Measurements from ENCODE around the gene OR7D4.
"Not testable (repeated sequence)": the region's sequence is repeated elsewhere in the genome, so short reads cannot be mapped to it uniquely, and the experiment has no call there.

Gene OR7D4

DNA sequence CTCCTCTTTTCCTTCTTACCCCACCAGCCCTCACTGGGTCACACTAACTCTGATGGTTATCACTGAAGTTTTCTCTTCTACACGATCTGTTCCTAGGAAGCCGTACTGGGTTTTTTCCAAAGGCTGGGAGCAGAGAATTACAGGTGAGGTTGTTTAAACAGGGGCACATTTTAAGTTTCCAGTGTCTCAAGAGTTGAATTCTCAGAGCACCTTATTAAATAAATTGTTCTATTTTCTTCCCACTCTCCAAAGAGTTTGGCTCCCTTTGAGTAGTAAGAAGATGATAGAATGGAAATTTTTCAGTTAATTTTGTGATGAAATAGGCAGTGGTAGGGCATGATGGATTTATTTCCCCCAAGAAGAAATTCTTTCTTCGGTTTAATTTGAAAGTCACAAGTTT lies at the start of gene OR7D4:
Gene OR7D4 (minus strand): TSS at position 101 of the 400 bp plus-strand sequence. CDS start 4,752 bp downstream, outside the sequence.
- no peak for DNase-seq (ENCODE audit: low read depth in 2 of 2)

DNA sequence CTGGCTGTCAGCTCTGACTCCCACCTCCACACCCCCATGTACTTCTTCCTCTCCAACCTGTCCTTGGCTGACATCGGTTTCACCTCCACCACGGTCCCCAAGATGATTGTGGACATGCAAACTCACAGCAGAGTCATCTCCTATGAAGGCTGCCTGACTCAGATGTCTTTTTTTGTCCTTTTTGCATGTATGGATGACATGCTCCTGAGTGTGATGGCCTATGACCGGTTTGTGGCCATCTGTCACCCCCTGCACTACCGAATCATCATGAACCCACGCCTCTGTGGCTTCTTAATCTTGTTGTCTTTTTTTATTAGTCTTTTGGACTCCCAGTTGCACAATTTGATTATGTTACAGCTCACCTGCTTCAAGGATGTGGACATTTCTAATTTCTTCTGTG lies 31.8 kb upstream of the OR7D4 start:
- no peak for DNase-seq (ENCODE audit: low read depth in 2 of 2)

DNA sequence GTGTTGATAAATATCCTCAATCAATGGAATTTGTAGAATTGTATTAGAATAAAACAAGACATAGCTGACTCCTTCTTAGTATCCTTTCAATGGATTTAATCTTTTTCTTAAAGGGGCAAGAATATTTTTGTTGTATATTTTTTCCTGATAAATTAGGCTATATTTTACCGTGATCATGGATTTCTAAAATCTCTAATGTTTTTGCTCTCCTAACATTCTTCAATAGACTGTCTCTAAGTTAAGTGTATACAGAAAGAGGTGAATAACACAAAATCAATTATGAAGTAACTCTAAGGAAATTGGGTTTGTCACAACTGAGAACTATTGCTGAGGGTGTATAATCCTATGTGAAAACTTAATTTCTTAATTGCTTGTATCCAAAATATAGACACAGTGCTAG lies 31.2 kb upstream of the OR7D4 start, which contains the start of gene OR7E24:
Gene OR7E24 (plus strand): TSS at position 301 of the 400 bp plus-strand sequence. CDS start 114 bp downstream, outside the sequence.
- no peak for DNase-seq (ENCODE audit: low read depth in 2 of 2)

DNA sequence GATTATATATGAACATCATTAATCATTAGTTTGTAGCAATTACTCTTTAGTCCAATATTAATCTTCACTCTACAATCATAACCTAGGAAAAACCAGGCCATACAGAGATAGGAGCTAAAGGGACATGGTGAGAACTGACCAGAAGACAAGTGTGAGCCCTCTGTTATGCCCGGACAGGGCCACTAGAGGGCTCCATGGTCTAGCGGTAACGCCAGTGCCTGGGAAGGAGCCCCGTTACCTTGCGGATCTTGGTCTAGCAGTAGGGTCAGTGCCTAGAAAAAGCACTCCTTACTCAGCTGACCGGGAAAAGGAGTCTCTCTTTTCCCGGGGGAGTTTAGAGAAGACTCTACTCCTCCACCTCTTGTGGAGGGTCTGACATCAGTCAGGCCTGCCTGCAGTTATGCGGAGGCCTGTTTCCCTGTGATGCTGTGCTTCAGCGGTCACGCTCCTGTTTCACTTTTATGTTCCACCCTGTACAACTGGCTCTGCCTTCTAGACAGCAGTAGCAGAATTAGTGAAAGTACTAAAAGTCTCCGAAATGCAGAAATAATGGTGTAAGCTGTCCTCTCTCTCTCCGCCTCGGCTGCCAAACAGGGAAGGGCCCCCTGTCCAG lies 13.8 kb downstream of the OR7D4 start:
- DNase-seq (ENCODE audit: low read depth in 2 of 2), result peak; percentile 8 to 10

DNA sequence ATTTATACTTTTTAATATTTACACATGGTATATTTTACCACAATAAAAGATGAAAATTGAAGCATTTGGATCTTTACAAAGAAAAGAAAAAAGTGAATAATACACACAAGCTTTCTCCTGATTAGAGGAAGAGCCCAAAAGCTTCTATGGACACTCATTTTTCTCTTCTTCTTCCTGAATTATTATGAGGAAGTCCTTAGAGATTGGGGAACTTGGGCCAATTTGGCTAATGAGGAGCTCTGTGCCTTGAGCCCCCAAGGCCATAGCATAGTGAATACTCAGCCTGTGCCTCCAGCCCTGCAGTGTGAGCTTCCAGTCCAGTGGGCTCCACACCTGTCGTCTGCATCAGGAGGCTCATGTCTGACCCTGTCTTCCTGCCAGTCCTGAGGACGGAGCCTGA lies 21.3 kb downstream of the OR7D4 start:
- DNase-seq (ENCODE audit: low read depth in 2 of 2), result not testable (repeated sequence)

DNA sequence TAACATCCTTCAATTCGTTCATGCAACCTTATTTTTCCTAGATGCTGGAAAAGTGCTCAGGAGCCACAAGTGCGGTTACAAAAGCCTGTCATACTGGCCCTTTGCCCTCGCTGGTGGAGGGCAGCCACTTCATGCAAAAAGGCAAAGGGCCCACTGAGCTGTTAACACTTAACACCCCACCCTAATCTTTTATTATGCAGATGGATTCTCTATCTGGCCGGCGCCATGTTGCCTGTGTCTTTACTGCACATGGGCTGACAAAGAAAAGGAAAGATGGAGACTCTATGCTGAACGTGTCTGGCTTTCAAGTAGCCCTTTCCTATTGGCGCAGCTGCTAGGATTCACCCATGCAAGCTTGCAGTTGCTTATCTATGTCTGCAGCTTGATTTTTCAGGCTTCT lies 29.9 kb downstream of the OR7D4 start:
- no peak for DNase-seq (ENCODE audit: low read depth in 2 of 2)

DNA sequence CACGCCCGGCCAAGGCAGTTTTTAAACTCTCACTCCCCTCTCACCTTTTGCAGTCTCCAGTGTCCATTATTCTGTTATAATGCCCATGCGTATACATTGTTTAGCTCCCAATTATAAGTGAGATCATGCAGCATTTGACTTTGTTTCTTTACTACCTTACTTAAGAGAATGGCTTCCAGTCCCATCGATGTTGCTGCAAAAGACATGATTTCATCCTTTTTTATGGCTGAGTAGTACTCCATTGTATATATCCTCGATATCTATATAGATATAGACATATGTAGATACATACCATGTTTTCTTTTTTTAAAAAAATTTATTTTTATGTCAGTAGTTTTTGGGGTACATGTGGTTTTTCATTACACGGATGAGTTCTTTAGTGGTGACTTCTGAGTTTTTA lies 32.2 kb downstream of the OR7D4 start:
- DNase-seq (ENCODE audit: low read depth in 2 of 2), result no peak

DNA sequence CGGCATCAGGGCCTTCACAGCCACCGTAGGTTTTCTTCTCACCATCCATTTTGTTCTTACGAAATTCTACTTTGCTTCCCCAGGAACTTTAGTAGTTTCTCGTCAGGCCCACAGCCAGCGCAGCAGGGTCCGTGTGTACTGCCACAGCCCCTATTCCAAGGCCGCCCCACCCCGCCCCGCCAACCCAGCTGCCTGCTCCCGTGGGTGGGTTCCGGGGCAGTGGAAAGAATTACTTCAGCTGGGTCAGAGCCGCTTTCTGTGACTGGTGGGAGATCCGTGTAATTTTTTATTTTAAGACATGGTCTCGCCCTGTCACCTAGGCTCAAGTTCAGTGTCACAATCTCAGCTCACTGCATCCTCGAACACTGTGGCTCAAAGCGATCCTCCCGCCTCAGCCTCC lies 36.4 kb downstream of the OR7D4 start:
- no peak for DNase-seq (ENCODE audit: low read depth in 2 of 2)

DNA sequence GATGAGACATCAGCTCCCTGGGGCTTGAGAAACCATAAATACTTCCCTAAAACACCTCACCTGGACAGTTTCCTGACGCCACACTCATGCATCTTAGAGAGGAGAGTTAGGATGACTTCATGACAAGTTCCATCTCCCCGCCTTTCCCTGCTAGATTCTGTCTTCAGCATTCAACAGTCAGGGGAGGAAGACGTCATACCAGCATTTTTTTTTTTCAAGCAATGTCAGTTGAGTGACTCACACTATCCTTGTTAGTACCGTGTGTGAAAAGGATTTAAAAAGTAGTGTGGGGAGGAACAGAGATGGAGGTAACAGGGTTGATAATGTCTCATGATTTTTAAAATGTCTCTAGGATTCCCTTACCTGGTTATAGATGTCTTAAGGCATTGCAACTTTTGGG lies 40.5 kb downstream of the OR7D4 start, which contains the start of gene OR7D2:
Gene OR7D2 (plus strand): TSS at position 79 of the 400 bp plus-strand sequence. CDS start 6,803 bp downstream, outside the sequence.
- DNase-seq (ENCODE audit: low read depth in 2 of 2), result no peak

DNA sequence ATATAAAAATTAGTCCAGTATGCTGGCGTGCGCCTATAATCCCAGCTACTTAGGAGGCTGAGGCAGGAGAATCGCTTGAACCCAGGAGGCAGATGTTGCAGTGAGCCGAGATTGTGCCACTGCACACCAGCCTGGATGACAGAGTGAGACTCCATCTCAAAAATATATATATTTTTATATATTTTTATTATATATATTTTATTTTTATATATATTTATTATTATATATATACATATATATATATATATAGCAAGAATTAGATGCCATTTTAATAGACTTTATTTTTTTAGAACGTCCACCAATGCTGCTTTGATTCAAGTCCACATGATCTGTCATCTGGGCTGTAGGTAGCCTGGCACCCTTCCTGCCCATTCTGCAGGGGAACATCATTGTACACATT lies 44.1 kb downstream of the OR7D4 start:
- DNase-seq (ENCODE audit: low read depth in 2 of 2), result no peak

DNA sequence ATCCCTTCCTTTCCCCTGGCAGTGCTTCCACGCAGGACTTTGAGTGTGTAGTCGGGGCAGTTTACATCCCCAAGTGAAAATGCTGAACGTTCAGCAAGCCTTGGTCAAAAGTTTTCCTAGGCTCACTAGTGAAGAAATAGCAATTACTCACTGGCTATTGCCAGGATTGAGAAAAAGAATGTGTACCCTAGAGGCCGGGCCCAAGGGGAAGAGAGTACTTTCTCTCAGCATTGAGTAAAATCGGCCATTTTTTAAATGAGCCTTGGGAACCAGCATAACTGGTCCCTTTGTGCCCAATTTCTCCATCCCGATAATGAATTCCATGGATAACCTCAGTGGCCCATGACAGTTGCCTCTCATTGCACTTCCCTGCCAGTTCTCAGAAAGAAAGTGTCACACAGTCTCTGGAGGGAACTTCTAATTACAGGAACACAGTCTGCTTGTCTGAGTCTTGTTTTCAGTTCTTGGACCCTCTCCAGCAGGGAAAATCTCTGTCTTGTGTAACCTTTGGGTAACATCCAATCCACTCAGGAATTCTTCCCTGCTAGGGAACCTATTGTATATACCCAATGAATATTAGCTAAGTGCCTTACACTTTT lies 47.9 kb downstream of the OR7D4 start:
- no peak for DNase-seq (ENCODE audit: low read depth in 2 of 2)

DNA sequence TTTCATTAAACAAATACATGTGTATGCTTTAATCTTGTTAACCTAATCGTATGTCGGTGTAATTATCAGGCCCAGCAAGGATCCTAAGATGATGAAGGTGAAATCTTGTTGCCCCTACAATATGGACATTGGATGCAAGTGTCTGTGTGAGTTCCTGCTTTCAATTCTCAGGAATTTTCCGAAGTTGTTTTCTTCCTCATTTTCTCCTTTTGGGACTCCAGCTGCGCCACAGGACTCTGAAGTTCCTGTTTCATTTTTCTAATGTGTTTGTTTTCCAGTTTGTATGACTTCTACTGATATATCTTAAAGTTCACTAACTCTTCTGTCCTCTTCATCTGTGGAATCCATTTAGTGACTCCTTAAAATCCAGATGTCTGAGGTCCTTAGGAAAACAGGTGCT lies 52.5 kb downstream of the OR7D4 start:
- no peak for DNase-seq (ENCODE audit: low read depth in 2 of 2)

DNA sequence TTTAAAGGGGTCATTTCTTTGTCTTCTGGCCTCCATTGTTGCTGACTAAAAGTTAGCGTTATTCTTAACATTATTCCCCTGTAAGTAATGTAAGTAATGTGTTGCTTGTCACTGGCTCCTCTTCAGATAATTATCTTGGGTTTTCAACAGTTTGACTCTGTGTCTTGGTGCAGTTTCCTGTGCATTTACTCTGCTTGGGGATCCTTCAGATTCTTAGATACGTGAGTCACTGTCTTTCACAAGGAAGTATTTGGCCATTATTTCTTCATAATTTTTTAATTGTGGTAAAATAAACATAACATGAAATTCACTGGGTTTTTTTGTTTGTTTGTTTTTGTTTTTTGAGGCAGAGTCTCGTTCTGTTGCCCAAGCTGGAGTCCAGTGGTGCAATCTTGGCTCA lies 54.1 kb downstream of the OR7D4 start:
- DNase-seq (ENCODE audit: low read depth in 2 of 2), result no peak

DNA sequence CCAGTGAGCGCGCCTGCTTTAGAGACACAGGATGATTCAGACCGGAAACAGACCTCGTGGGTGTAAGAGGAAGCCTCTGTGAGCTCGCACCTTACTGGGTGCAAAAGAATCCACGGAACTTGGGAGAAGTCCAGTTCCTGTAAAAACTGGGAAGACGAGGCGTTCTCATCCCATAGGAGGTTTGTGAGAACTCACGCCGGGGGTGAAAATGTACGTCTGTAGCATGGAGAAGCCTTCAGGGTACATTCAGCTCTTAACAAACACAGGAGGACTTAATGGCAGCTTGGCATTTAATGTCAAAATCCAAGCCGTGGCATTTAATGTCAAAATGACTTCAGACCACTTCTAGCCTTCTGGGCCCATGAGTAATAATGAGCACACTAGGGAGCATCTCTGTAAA lies 58.0 kb downstream of the OR7D4 start:
- no peak for DNase-seq (ENCODE audit: low read depth in 2 of 2)
